ENCODE data around the gene DDX60.

GRCh38 chr4:168291242-168291641 is 27.3 kb downstream of the DDX60 start:
- TF ChIP-seq CTCF (IDR thresholded peaks at IDR 0.05), result no peak
- TF ChIP-seq POLR2A (IDR thresholded peaks at IDR 0.05), result no peak
